ENCODE results near the gene GPX4. TPM values are rescaled to one million over a fixed set of nuclear protein-coding genes. Genes with fewer than 3 reads are reported as not detected.
A peak's percentile ranks its signal among the peaks of the same experiment; 100 is the strongest.

The GPX4 gene
- total RNA-seq, 1 experiment from 2014 or later: 251 TPM

- H3K9me3 Mint-ChIP-seq (ENCODE audit: low read depth, unreplicated experiment): no peaks in the 10 kb centered on the region
- no peak for TF ChIP-seq CTCF (IDR thresholded peaks at IDR 0.05; ENCODE audit: unreplicated experiment)
- BruUV-seq (replicated peaks): no TSS peak
- DNase-seq: no peak
- H3K4me1 Mint-ChIP-seq (ENCODE audit: low read depth, unreplicated experiment): peaks cover 13% of the 10 kb centered on the region
- intact Hi-C loops (cut with micrococcal nuclease; ENCODE audit: unreplicated experiment): no loop called here
- H3K36me3 Mint-ChIP-seq (ENCODE audit: insufficient read depth, unreplicated experiment): peaks cover 41% of the 10 kb centered on the region
- CTCF ChIA-PET: interaction anchor here (0.7 kb wide), 1 partner anchor 346 kb away, joined by 11 read pairs; no protein-coding TSS in a partner anchor
- H3K27me3 Mint-ChIP-seq (ENCODE audit: unreplicated experiment): no peaks in the 10 kb centered on the region
- no peak overlapping the region for H3K27ac Mint-ChIP-seq (ENCODE audit: unreplicated experiment)
- H3K4me3 Mint-ChIP-seq (ENCODE audit: low read depth, unreplicated experiment): no peak overlapping the region
Observed at GRCh38 chr19:1062387-1063029, 41.3 kb upstream of the GPX4 start.

GRCh38 chr19:1063030-1063908 is 40.5 kb upstream of the GPX4 start:
- no peak for TF ChIP-seq CTCF (IDR thresholded peaks at IDR 0.05; ENCODE audit: unreplicated experiment)
- Mint-ChIP-seq H3K4me1 (ENCODE audit: low read depth, unreplicated experiment) (peaks cover 10% of the 10 kb centered on the region), H3K36me3 (ENCODE audit: insufficient read depth, unreplicated experiment) (peaks cover 38% of the 10 kb centered on the region), H3K9me3 (ENCODE audit: low read depth, unreplicated experiment) (no peaks in the 10 kb centered on the region), H3K4me3 (ENCODE audit: low read depth, unreplicated experiment) (no peak overlapping the region), H3K27me3 (ENCODE audit: unreplicated experiment) (no peaks in the 10 kb centered on the region), H3K27ac (ENCODE audit: unreplicated experiment) (no peak overlapping the region)
- intact Hi-C loops (cut with micrococcal nuclease; ENCODE audit: unreplicated experiment): no loop called here
- peak; percentile 25 for DNase-seq
- BruUV-seq (replicated peaks): no TSS peak
- CTCF ChIA-PET: interaction anchor here (0.7 kb wide), 1 partner anchor 345 kb away, joined by 11 read pairs; no protein-coding TSS in a partner anchor

- Mint-ChIP-seq H3K4me1 (ENCODE audit: low read depth, unreplicated experiment) (peaks cover 10% of the 10 kb centered on the region), H3K36me3 (ENCODE audit: insufficient read depth, unreplicated experiment) (peaks cover 38% of the 10 kb centered on the region), H3K4me3 (ENCODE audit: low read depth, unreplicated experiment) (no peak overlapping the region), H3K27ac (ENCODE audit: unreplicated experiment) (no peak overlapping the region), H3K9me3 (ENCODE audit: low read depth, unreplicated experiment) (no peaks in the 10 kb centered on the region), H3K27me3 (ENCODE audit: unreplicated experiment) (no peaks in the 10 kb centered on the region)
- CTCF ChIA-PET: interaction anchor here (0.5 to 2.0 kb wide), 2 partner anchors 11 to 295 kb away, joined by 4 to 12 read pairs; no protein-coding TSS in a partner anchor
- BruUV-seq (replicated peaks): no TSS peak
- no peak for TF ChIP-seq CTCF (IDR thresholded peaks at IDR 0.05; ENCODE audit: unreplicated experiment)
- no peak for DNase-seq
- intact Hi-C loops (cut with micrococcal nuclease; ENCODE audit: unreplicated experiment): no loop called here
Observed at GRCh38 chr19:1063909-1064660, 39.7 kb upstream of the GPX4 start.
